A673 (cell line): ENCODE results near the gene KDR. TPM values are rescaled to one million over a fixed set of nuclear protein-coding genes. Genes with fewer than 3 reads are reported as not detected.

Experiments
- BruUV-seq: library from RNA; stranded (reverse); fragments of 400-500 nt; replicated peaks from 2 replicates; lab custom pipeline; 2021; lab: Mats Ljungman, UMichigan
- CTCF ChIA-PET: fragments of 300-600 bp; sonication (Branson Sonifier 250); formaldehyde crosslinking; loops from one replicate; lab custom pipeline; 2022; ENCODE audit warnings: antibody characterized with exemption; lab: Charles Lee
- POLR2A ChIA-PET: fragments of 300-600 bp; sonication (Branson Sonifier 250); formaldehyde crosslinking; loops from one replicate; lab custom pipeline; 2022; ENCODE audit warnings: antibody characterized with exemption; ENCODE audit not compliant: low non-redundant PET; lab: Charles Lee
- DNase-seq: peaks from one replicate; pipeline ENCODE4 v3.0.0-alpha.2; 2015; ENCODE audit warnings: low spot score
- H3K27ac ChIP-seq: fragments of 200-600 bp; sonication (generic); 2 replicates; pipeline ENCODE4 v1.5.1; 2016; ENCODE audit warnings: mixed run types, low read depth, mild to moderate bottlenecking, mixed read lengths, antibody characterized with exemption, low read length; ENCODE audit not compliant: poor library complexity, severe bottlenecking
- H3K27me3 ChIP-seq: fragments of 200-600 bp; sonication (generic); replicated peaks from 2 replicates; pipeline ENCODE4 v1.6.1; 2017; ENCODE audit warnings: mixed run types, low read depth, mild to moderate bottlenecking, mixed read lengths, antibody characterized with exemption, low read length; ENCODE audit not compliant: insufficient read depth, poor library complexity
- H3K36me3 ChIP-seq: fragments of 200-600 bp; sonication (generic); 2 replicates; pipeline ENCODE4 v1.6.1; 2016; ENCODE audit warnings: mixed run types, mild to moderate bottlenecking, mixed read lengths, antibody characterized with exemption, low read length; ENCODE audit not compliant: insufficient read depth, poor library complexity, severe bottlenecking
- H3K4me1 ChIP-seq: fragments of 200-600 bp; sonication (generic); 2 replicates; pipeline ENCODE4 v1.6.1; 2017; ENCODE audit warnings: mixed run types, mild to moderate bottlenecking, mixed read lengths, antibody characterized with exemption, low read length; ENCODE audit not compliant: insufficient read depth, poor library complexity, severe bottlenecking
- H3K4me3 ChIP-seq: fragments of 200-600 bp; sonication (generic); 2 replicates; pipeline ENCODE4 v1.5.1; 2016; ENCODE audit warnings: low read depth, mixed run types, mild to moderate bottlenecking, mixed read lengths, low read length; ENCODE audit not compliant: poor library complexity, severe bottlenecking
- H3K9me3 ChIP-seq: fragments of 200-600 bp; sonication (generic); 2 replicates; pipeline ENCODE4 v1.6.1; 2016; ENCODE audit warnings: mixed run types, low read depth, mild to moderate bottlenecking, mixed read lengths, antibody characterized with exemption, low read length; ENCODE audit not compliant: poor library complexity, severe bottlenecking
- CTCF ChIP-seq: fragments of 300-800, 200-600 bp; sonication (generic); conservative IDR thresholded peaks from 2 replicates; pipeline ENCODE4 v1.5.1; 2017; ENCODE audit warnings: low read depth, mild to moderate bottlenecking, antibody characterized with exemption, low read length, moderate library complexity, mixed read lengths
- EZH2 ChIP-seq: fragments of 200-600 bp; sonication (generic); IDR thresholded peaks from 2 replicates; pipeline ENCODE4 v1.6.1; 2017; ENCODE audit warnings: borderline replicate concordance, low read depth, mild to moderate bottlenecking, mixed read lengths, antibody characterized with exemption, low read length; ENCODE audit not compliant: poor library complexity, severe bottlenecking
- intact Hi-C: fragments of 100-400 bp; cut with micrococcal nuclease; formaldehyde crosslinking; loops from one replicate; pipeline ENCODE4 v1.10.0; 2022; ENCODE audit not compliant: unreplicated experiment
- total RNA-seq: library from RNA; stranded (reverse); gene quantifications from 2 replicates; pipeline ENCODE4 v1.2.3, GENCODE V29; 2021

KDR gene
- total RNA-seq, 1 experiment from 2014 or later = 0.47 TPM

GRCh38 chr4:55036405-55036804 lies 89.0 kb downstream of the KDR start:
- CTCF ChIA-PET = no interaction called here
- H3K27ac ChIP-seq = no peak overlapping the region
- H3K4me1 ChIP-seq = no peaks in the 10 kb centered on the region
- H3K9me3 ChIP-seq = no peaks in the 10 kb centered on the region
- no peak for DNase-seq
- POLR2A ChIA-PET = no interaction called here
- intact Hi-C loops = no loop called here
- H3K27me3 ChIP-seq = peaks cover 14% of the 10 kb centered on the region
- no peak overlapping the region for H3K4me3 ChIP-seq
- BruUV-seq = no TSS peak
- TF ChIP-seq CTCF (no peak), EZH2 (no peak)
- no peaks in the 10 kb centered on the region for H3K36me3 ChIP-seq

- Histone ChIP-seq H3K27me3 (peaks cover 14% of the 10 kb centered on the region), H3K4me1 (peaks cover 5% of the 10 kb centered on the region), H3K4me3 (no peak overlapping the region), H3K27ac (no peak overlapping the region), H3K9me3 (no peaks in the 10 kb centered on the region), H3K36me3 (no peaks in the 10 kb centered on the region)
- no TSS peak for BruUV-seq
- intact Hi-C loops = no loop called here
- CTCF ChIA-PET = no interaction called here
- no peak for DNase-seq
- TF ChIP-seq CTCF (no peak), EZH2 (no peak)
- POLR2A ChIA-PET = no interaction called here
Observed at GRCh38 chr4:55035892-55036291, 89.5 kb downstream of the KDR start.

GRCh38 chr4:55033296-55033695 lies 92.1 kb downstream of the KDR start:
- peaks cover 17% of the 10 kb centered on the region for H3K27me3 ChIP-seq
- no peak for DNase-seq
- H3K27ac ChIP-seq = no peak overlapping the region
- no peaks in the 10 kb centered on the region for H3K36me3 ChIP-seq
- TF ChIP-seq CTCF (no peak), EZH2 (no peak)
- intact Hi-C loops = loop anchor here (5.0 kb wide), 1 partner anchor 89 kb away; no protein-coding TSS in a partner anchor
- no TSS peak for BruUV-seq
- no peaks in the 10 kb centered on the region for H3K9me3 ChIP-seq
- POLR2A ChIA-PET = no interaction called here
- CTCF ChIA-PET = no interaction called here
- H3K4me1 ChIP-seq = peaks cover 16% of the 10 kb centered on the region
- no peak overlapping the region for H3K4me3 ChIP-seq
